ENCODE results near the gene GPHN. TPM values are rescaled to one million over a fixed set of nuclear protein-coding genes. Genes with fewer than 3 reads are reported as not detected.

The GPHN gene
- total and polyA plus RNA-seq, 10 of the 15 experiments (the other 5 are each of a cell fraction or from before 2014, with no cell fraction given), result 22.3 to 48.8 (median 33.1) TPM

- RAD21 ChIA-PET (ENCODE audit: unreplicated experiment), result no interaction called here
- POLR2A ChIA-PET, result no interaction called here
- Histone ChIP-seq H3K4me1 (ENCODE audit: control insufficient read depth, insufficient read depth, low read length) (no peaks in the 10 kb centered on the region), H3K9me3 (replicated peaks; ENCODE audit: control insufficient read depth, insufficient read depth, low read length) (no peaks in the 10 kb centered on the region; the same call in 2 of the 3 replicates), H3K4me2 (ENCODE audit: control insufficient read depth, insufficient read depth) (no peak overlapping the region), H3K9ac (ENCODE audit: control insufficient read depth, insufficient read depth, low read length) (no peak overlapping the region), H3K27ac (ENCODE audit: control insufficient read depth, insufficient read depth) (no peak overlapping the region), H3K27me3 (replicated peaks in 1 of 2; ENCODE audit: control insufficient read depth in 2 of 2, insufficient read depth in 2 of 2, low read length in 1 of 2) (no peaks in the 10 kb centered on the region), H2AFZ (ENCODE audit: control insufficient read depth, low read depth, low read length) (no peak overlapping the region), H3K36me3 (ENCODE audit: control insufficient read depth in 2 of 2, insufficient read depth in 2 of 2, low read length in 1 of 2) (no peaks in the 10 kb centered on the region), H3K4me3 (no peak overlapping the region), H4K20me1 (ENCODE audit: control insufficient read depth, insufficient read depth) (no peaks in the 10 kb centered on the region), H3K79me2 (ENCODE audit: control insufficient read depth, insufficient read depth, low read length) (no peaks in the 10 kb centered on the region)
- BruUV-seq (replicated peaks), result no TSS peak
- no peak for DNase-seq (ENCODE audit: low read depth, low spot score)
- TF ChIP-seq ESRRA (IDR thresholded peaks at IDR 0.05; ENCODE audit: low read length) (no peak), ZZZ3 (IDR thresholded peaks at IDR 0.05; ENCODE audit: control insufficient read depth, insufficient read length, low read depth) (no peak), CREB1 (IDR thresholded peaks at IDR 0.05; ENCODE audit: low read depth) (no peak), JUNB (IDR thresholded peaks at IDR 0.05) (no peak), SIX5 (IDR thresholded peaks at IDR 0.05; ENCODE audit: low read depth, low read length, severe bottlenecking) (no peak), KAT2A (conservative IDR thresholded peaks at IDR 0.05; ENCODE audit: control insufficient read depth, low read depth, low read length) (no peak)
- TF ChIP-seq, protein P1, sequence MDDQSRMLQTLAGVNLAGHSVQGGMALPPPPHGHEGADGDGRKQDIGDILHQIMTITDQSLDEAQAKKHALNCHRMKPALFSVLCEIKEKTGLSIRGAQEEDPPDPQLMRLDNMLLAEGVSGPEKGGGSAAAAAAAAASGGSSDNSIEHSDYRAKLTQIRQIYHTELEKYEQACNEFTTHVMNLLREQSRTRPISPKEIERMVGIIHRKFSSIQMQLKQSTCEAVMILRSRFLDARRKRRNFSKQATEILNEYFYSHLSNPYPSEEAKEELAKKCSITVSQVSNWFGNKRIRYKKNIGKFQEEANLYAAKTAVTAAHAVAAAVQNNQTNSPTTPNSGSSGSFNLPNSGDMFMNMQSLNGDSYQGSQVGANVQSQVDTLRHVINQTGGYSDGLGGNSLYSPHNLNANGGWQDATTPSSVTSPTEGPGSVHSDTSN (IDR thresholded peaks at IDR 0.05; ENCODE audit: insufficient replicate concordance, low read depth, low read length), result no peak
- FAIRE-seq, result peak; percentile 41
- intact Hi-C loops (cut with micrococcal nuclease; ENCODE audit: unreplicated experiment), result no loop called here
- in situ Hi-C loops (cut with MboI), result no loop called here
- SMC1A ChIA-PET (ENCODE audit: uncharacterized antibody, unreplicated experiment), result interaction anchor here (1.0 kb wide), 1 partner anchor 37 kb away, joined by 3 read pairs; no protein-coding TSS in a partner anchor
- CTCF ChIA-PET, result interaction anchor here (0.8 kb wide), 2 partner anchors 10 to 65 kb away, joined by 3 read pairs; no protein-coding TSS in a partner anchor
- no peak for ATAC-seq
Measured at GRCh38 chr14:66459603-66460002, 48.3 kb upstream of the GPHN start.

- in situ Hi-C loops (cut with MboI), result no loop called here
- ChIA-PET RAD21 (ENCODE audit: unreplicated experiment) (no interaction called here), SMC1A (ENCODE audit: uncharacterized antibody, unreplicated experiment) (interaction anchor here (1.0 to 1.4 kb wide), 3 partner anchors 14 to 503 kb away, joined by 3 read pairs; no protein-coding TSS in a partner anchor), CTCF (no interaction called here), POLR2A (no interaction called here)
- no peaks in the 10 kb centered on the region for H4K20me1 ChIP-seq (ENCODE audit: control insufficient read depth, insufficient read depth)
- H3K4me2 ChIP-seq (ENCODE audit: control insufficient read depth, insufficient read depth), result no peak overlapping the region
- ATAC-seq (no peak), DNase-seq (ENCODE audit: low read depth, low spot score) (no peak), FAIRE-seq (no peak)
- WGBS (ENCODE audit: insufficient coverage, insufficient replicate concordance, low lambda C conversion rate, missing lambda C conversion rate), result 74% methylated on average over 3 of the region's 3 CpGs
- intact Hi-C loops (cut with micrococcal nuclease; ENCODE audit: unreplicated experiment), result no loop called here
- no peak overlapping the region for H2AFZ ChIP-seq (ENCODE audit: control insufficient read depth, low read depth, low read length)
- BruUV-seq (replicated peaks), result no TSS peak
- H3K27me3 ChIP-seq (replicated peaks in 1 of 2; ENCODE audit: control insufficient read depth in 2 of 2, insufficient read depth in 2 of 2, low read length in 1 of 2), result no peaks in the 10 kb centered on the region
- H3K79me2 ChIP-seq (ENCODE audit: control insufficient read depth, insufficient read depth, low read length), result no peaks in the 10 kb centered on the region
- H3K4me1 ChIP-seq (ENCODE audit: control insufficient read depth, insufficient read depth, low read length), result no peaks in the 10 kb centered on the region
- no peaks in the 10 kb centered on the region for H3K36me3 ChIP-seq (ENCODE audit: control insufficient read depth in 2 of 2, insufficient read depth in 2 of 2, low read length in 1 of 2)
- H3K4me3 ChIP-seq, result no peak overlapping the region
- no peaks in the 10 kb centered on the region for H3K9me3 ChIP-seq (replicated peaks; ENCODE audit: control insufficient read depth, insufficient read depth, low read length)
- no peak overlapping the region for H3K9ac ChIP-seq (ENCODE audit: control insufficient read depth, insufficient read depth, low read length)
- no peak for TF ChIP-seq ZBTB33 (IDR thresholded peaks at IDR 0.05)
- TF ChIP-seq SP1 (IDR thresholded peaks at IDR 0.05; ENCODE audit: low read depth, low read length), result no peak
- TF ChIP-seq HCFC1 (IDR thresholded peaks at IDR 0.05; ENCODE audit: low read length), result no peak
- TF ChIP-seq YBX1 (IDR thresholded peaks at IDR 0.05), result no peak
- TF ChIP-seq BCL11A (IDR thresholded peaks at IDR 0.05; ENCODE audit: low read depth, low read length), result no peak
- no peak for TF ChIP-seq MEF2B (IDR thresholded peaks at IDR 0.05; ENCODE audit: partially characterized antibody, poor library complexity, severe bottlenecking)
- no peak for TF ChIP-seq NRF1 (conservative IDR thresholded peaks at IDR 0.05; ENCODE audit: low read depth, low read length)
- TF ChIP-seq HSF1 (IDR thresholded peaks at IDR 0.05; ENCODE audit: low read depth, low read length), result no peak
- no peak overlapping the region for H3K27ac ChIP-seq (ENCODE audit: control insufficient read depth, insufficient read depth)
Measured at GRCh38 chr14:66464261-66464660, 43.7 kb upstream of the GPHN start.
